Measurements from ENCODE around the gene AGBL2.
"Not testable (repeated sequence)": the region's sequence is repeated elsewhere in the genome, so short reads cannot be mapped to it uniquely, and the experiment has no call there.

The AGBL2 gene

DNA sequence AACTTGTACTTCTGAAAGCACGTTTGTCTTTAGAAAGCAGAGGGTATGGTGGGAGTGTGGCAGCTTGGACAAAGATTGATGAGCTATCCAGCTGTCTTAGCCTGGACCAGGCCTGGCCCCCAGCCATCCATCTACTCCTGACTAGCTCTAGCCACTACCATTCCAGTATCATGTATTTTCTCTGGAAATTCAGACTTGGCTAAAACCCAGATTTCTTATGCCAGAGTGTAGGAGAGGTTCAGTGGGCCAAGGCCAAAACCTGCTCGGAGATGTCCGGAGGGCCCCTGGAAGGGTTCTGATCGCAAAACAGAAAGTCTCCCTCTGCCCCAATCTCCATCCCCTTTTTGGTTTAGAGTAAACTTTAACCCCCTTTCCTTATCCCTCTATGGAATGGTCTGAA is 48.0 kb downstream of the AGBL2 start:
- H3K4me1 ChIP-seq (ENCODE audit: control insufficient read depth, insufficient read depth, low read length): no peaks in the 10 kb centered on the region
- no peaks in the 10 kb centered on the region for H3K36me3 ChIP-seq (ENCODE audit: control insufficient read depth, insufficient read depth, low read length)
- no peaks in the 10 kb centered on the region for H3K27me3 ChIP-seq (ENCODE audit: control insufficient read depth, insufficient read depth, low read length)
- no CpG with 5 or more reads among the region's 4 CpGs for WGBS (ENCODE audit: insufficient coverage, insufficient read length)
- H3K4me3 ChIP-seq (ENCODE audit: low read length): no peak overlapping the region
- H3K9me3 ChIP-seq (ENCODE audit: control insufficient read depth, insufficient read depth, low read length): no peaks in the 10 kb centered on the region
- DNase-seq (ENCODE audit: low read depth, low spot score): no peak
- no peak overlapping the region for H3K27ac ChIP-seq (ENCODE audit: low read length)

DNA sequence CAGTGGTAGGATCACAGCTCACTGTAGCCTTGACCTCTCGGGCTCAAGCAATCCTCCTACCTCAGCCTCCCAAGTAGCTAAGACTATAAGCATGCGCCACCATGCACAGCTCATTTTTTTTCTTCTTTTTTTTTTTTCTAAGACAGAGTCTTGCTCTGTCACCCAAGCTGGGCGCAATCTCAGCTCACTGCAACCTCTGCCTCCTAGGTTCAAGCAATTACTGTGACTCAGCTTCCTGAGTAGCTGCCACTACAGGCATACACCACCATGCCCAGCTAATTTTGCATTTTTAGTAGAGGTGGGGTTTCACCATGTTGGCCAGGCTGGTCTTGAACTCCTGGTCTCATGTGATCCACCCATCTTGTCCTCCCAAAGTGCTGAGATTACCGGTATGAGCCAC is 50.2 kb downstream of the AGBL2 start:
- not testable (repeated sequence) for H3K4me1 ChIP-seq (ENCODE audit: control insufficient read depth, insufficient read depth, low read length); H3K27ac ChIP-seq (ENCODE audit: low read length); H3K9me3 ChIP-seq (ENCODE audit: control insufficient read depth, insufficient read depth, low read length); DNase-seq (ENCODE audit: low read depth, low spot score); H3K27me3 ChIP-seq (ENCODE audit: control insufficient read depth, insufficient read depth, low read length); H3K36me3 ChIP-seq (ENCODE audit: control insufficient read depth, insufficient read depth, low read length); H3K4me3 ChIP-seq (ENCODE audit: low read length)
- no CpG with 5 or more reads among the region's 4 CpGs for WGBS (ENCODE audit: insufficient coverage, insufficient read length)

DNA sequence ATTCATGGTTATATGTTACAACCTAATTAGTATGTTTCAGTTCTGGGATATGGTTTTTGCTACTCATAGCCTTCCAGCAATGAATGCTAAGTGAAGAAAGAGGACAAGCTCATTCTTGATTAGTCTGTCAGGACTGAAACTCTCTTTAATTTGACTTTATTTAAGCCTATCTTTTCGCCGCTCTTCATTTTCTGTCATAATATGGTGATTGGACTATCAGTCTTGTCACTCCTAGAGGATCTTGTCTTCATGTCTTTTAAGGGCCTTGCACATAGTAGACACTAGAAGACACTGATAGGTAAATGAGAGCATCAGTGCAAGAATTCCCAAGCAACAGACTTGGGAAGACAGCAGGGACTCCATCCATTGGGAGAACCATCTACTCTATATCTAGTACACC is 53.9 kb downstream of the AGBL2 start:
- no peaks in the 10 kb centered on the region for H3K9me3 ChIP-seq (ENCODE audit: control insufficient read depth, insufficient read depth, low read length)
- no peaks in the 10 kb centered on the region for H3K27me3 ChIP-seq (ENCODE audit: control insufficient read depth, insufficient read depth, low read length)
- DNase-seq (ENCODE audit: low read depth, low spot score): no peak
- no peaks in the 10 kb centered on the region for H3K4me1 ChIP-seq (ENCODE audit: control insufficient read depth, insufficient read depth, low read length)
- no peak overlapping the region for H3K27ac ChIP-seq (ENCODE audit: low read length)
- WGBS (ENCODE audit: insufficient coverage, insufficient read length): no CpG with 5 or more reads among the region's 2 CpGs
- H3K36me3 ChIP-seq (ENCODE audit: control insufficient read depth, insufficient read depth, low read length): no peaks in the 10 kb centered on the region
- H3K4me3 ChIP-seq (ENCODE audit: low read length): no peak overlapping the region

DNA sequence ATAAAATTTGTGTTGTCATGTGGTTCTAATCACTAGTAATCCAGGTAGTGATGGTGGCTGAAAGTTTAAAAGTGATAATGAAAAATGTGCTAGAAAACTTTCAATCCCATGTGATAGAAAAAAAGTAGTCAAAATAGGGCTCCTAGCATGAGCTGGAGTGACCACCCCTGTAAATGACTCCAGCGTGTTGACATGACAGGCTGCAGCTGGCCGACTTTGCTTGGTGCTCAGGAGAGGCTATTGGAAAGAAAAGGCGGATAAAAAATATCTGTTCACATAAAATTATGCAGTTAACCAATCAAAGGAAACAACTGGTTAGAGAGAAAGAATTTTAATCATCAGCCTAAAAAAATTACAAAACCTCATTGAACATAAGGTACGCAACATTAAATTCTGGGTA is 55.9 kb downstream of the AGBL2 start:
- Histone ChIP-seq H3K36me3 (ENCODE audit: control insufficient read depth, insufficient read depth, low read length) (no peaks in the 10 kb centered on the region), H3K4me3 (ENCODE audit: low read length) (no peak overlapping the region), H3K27ac (ENCODE audit: low read length) (no peak overlapping the region), H3K9me3 (ENCODE audit: control insufficient read depth, insufficient read depth, low read length) (no peaks in the 10 kb centered on the region), H3K4me1 (ENCODE audit: control insufficient read depth, insufficient read depth, low read length) (no peaks in the 10 kb centered on the region), H3K27me3 (ENCODE audit: control insufficient read depth, insufficient read depth, low read length) (no peaks in the 10 kb centered on the region)
- WGBS (ENCODE audit: insufficient coverage, insufficient read length): no CpG with 5 or more reads among the region's 4 CpGs
- DNase-seq (ENCODE audit: low read depth, low spot score): no peak

DNA sequence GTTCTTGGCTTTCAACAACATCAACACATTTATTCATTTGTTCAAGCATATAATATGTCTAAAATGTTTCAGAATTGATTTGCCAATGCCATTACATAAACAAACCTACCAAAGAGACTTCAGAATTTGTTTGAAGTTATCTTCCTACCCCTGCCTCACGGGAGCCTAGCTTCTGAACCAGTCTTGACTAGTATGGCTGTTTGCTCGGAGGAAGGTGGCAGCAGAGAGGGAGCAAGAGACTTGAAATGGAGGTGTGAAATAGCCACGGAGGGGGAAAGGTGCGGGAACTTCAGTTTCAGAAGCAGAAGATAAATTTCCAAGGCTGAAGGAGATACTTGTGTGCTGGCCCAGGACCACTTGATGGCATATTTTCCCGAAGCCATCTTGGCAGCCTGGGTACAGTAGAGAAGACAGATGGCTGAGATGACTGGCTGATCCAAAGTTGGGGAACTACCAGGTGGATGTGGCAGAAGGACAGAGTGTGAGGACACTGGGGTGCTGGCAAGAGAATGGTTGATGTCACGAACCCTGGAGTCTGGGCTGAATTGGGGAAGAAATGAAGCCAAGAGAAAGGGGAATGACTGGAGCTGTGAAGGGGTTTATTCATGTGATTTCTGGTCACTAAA is 58.8 kb downstream of the AGBL2 start:
- no CpG with 5 or more reads among the region's 6 CpGs for WGBS (ENCODE audit: insufficient coverage, insufficient read length)
- no peak overlapping the region for H3K27ac ChIP-seq (ENCODE audit: low read length)
- no peaks in the 10 kb centered on the region for H3K4me1 ChIP-seq (ENCODE audit: control insufficient read depth, insufficient read depth, low read length)
- H3K4me3 ChIP-seq (ENCODE audit: low read length): no peak overlapping the region
- DNase-seq (ENCODE audit: low read depth, low spot score): no peak
- H3K27me3 ChIP-seq (ENCODE audit: control insufficient read depth, insufficient read depth, low read length): no peaks in the 10 kb centered on the region
- no peaks in the 10 kb centered on the region for H3K36me3 ChIP-seq (ENCODE audit: control insufficient read depth, insufficient read depth, low read length)
- H3K9me3 ChIP-seq (ENCODE audit: control insufficient read depth, insufficient read depth, low read length): no peaks in the 10 kb centered on the region

DNA sequence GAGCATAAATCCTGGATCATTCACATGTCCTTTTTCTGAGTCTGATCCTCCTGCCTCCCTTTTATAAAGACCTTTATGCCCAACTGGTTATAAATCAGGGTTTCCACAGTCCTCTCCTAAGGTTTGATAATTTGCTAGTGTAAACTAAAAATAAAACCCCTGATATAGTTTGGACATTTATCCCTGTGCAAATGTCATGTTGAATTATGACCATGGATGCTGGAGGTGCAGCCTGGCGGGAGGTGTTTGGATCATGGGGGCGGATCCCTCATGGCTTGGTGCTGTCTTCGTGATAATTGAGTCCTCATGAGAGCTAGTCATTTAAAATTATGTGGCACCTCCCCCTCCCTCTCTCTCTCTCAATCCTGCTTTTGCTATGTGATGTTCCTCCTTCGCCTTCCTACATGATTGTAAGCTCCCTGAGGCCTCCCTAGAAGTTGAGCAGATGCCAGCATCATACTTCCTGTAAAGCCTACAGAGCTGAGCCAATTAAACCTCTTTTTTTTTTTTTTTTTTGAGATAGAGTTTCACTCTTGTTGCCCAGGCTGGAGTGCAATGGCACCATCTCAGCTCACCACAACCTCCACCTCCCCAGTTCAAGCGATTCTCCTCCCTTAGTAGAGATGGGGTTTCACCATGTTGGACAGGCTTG is 63.2 kb downstream of the AGBL2 start:
- WGBS (ENCODE audit: insufficient coverage, insufficient read length): no CpG with 5 or more reads among the region's 5 CpGs
- H3K36me3 ChIP-seq (ENCODE audit: control insufficient read depth, insufficient read depth, low read length): no peaks in the 10 kb centered on the region
- no peak for DNase-seq (ENCODE audit: low read depth, low spot score)
- no peaks in the 10 kb centered on the region for H3K9me3 ChIP-seq (ENCODE audit: control insufficient read depth, insufficient read depth, low read length)
- H3K27me3 ChIP-seq (ENCODE audit: control insufficient read depth, insufficient read depth, low read length): no peaks in the 10 kb centered on the region
- H3K4me1 ChIP-seq (ENCODE audit: control insufficient read depth, insufficient read depth, low read length): no peaks in the 10 kb centered on the region
- no peak overlapping the region for H3K4me3 ChIP-seq (ENCODE audit: low read length)
- H3K27ac ChIP-seq (ENCODE audit: low read length): no peak overlapping the region

DNA sequence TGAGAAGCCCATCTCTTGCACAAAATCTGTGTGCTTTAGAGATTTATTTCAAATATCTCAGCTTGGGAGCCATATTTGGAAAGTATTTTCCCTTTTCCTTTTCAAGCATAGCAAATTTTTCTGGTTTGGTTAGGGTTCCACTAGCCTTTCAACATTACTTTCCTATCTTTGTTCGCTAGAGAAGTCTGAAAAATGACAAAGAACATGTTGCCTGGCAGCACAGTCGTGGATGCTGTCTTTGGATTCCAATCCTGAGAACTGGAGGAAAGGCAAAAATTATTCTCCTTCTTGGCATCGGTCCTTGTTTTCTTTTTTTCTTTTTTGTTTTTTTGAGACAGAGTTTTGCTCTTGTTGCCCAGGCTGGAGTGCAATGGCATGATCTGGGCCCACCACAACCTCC is 65.9 kb downstream of the AGBL2 start:
- DNase-seq (ENCODE audit: low read depth, low spot score): no peak
- no peaks in the 10 kb centered on the region for H3K36me3 ChIP-seq (ENCODE audit: control insufficient read depth, insufficient read depth, low read length)
- no peaks in the 10 kb centered on the region for H3K4me1 ChIP-seq (ENCODE audit: control insufficient read depth, insufficient read depth, low read length)
- no peak overlapping the region for H3K4me3 ChIP-seq (ENCODE audit: low read length)
- H3K27ac ChIP-seq (ENCODE audit: low read length): no peak overlapping the region
- no CpG with 5 or more reads among the region's 3 CpGs for WGBS (ENCODE audit: insufficient coverage, insufficient read length)
- no peaks in the 10 kb centered on the region for H3K9me3 ChIP-seq (ENCODE audit: control insufficient read depth, insufficient read depth, low read length)
- no peaks in the 10 kb centered on the region for H3K27me3 ChIP-seq (ENCODE audit: control insufficient read depth, insufficient read depth, low read length)

DNA sequence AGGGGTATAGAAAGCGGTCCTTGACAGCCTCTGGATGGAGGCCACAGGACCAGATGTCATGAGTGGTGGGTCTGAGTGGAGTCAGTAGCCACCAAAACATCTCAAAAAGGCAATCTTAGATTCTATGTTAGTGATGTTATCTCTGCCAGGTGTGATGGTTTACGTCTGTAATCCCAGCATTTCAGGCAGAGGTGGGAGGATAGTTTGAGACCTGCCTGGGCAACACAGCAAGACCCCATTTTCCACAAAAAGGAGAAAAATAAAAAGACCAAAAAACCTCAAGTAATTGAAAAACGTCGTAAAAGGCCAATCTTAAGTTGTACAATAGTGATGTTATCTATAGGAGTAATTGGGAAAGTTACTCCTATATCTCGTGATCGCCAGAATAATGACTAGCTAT is 69.2 kb downstream of the AGBL2 start:
- H3K4me3 ChIP-seq (ENCODE audit: low read length): no peak overlapping the region
- no CpG with 5 or more reads among the region's 6 CpGs for WGBS (ENCODE audit: insufficient coverage, insufficient read length)
- H3K36me3 ChIP-seq (ENCODE audit: control insufficient read depth, insufficient read depth, low read length): no peaks in the 10 kb centered on the region
- no peaks in the 10 kb centered on the region for H3K4me1 ChIP-seq (ENCODE audit: control insufficient read depth, insufficient read depth, low read length)
- H3K27ac ChIP-seq (ENCODE audit: low read length): no peak overlapping the region
- no peak for DNase-seq (ENCODE audit: low read depth, low spot score)
- H3K27me3 ChIP-seq (ENCODE audit: control insufficient read depth, insufficient read depth, low read length): no peaks in the 10 kb centered on the region
- no peaks in the 10 kb centered on the region for H3K9me3 ChIP-seq (ENCODE audit: control insufficient read depth, insufficient read depth, low read length)

DNA sequence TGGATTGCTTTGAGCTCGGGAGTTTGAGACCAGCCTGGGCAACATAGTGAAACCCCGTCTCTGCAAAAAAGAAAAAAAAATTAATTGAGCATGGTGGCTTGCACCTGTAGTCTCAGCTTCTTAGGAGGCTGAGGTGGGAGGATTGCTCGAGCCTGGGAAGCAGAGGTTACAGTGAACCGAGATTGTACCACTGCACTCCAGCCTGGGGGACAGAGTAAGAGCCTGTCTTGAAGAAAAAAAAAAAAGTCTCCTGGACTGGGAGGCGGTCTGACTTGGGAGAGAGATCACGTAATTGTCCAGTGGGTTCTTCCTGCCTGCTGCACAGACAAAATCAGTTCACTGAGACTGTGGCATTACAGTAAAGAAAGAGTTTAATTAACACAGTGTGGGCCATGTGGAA is 69.7 kb downstream of the AGBL2 start:
- no peak overlapping the region for H3K4me3 ChIP-seq (ENCODE audit: low read length)
- no peaks in the 10 kb centered on the region for H3K4me1 ChIP-seq (ENCODE audit: control insufficient read depth, insufficient read depth, low read length)
- no peaks in the 10 kb centered on the region for H3K36me3 ChIP-seq (ENCODE audit: control insufficient read depth, insufficient read depth, low read length)
- no peaks in the 10 kb centered on the region for H3K9me3 ChIP-seq (ENCODE audit: control insufficient read depth, insufficient read depth, low read length)
- no peaks in the 10 kb centered on the region for H3K27me3 ChIP-seq (ENCODE audit: control insufficient read depth, insufficient read depth, low read length)
- no CpG with 5 or more reads among the region's 6 CpGs for WGBS (ENCODE audit: insufficient coverage, insufficient read length)
- DNase-seq (ENCODE audit: low read depth, low spot score): no peak
- no peak overlapping the region for H3K27ac ChIP-seq (ENCODE audit: low read length)

DNA sequence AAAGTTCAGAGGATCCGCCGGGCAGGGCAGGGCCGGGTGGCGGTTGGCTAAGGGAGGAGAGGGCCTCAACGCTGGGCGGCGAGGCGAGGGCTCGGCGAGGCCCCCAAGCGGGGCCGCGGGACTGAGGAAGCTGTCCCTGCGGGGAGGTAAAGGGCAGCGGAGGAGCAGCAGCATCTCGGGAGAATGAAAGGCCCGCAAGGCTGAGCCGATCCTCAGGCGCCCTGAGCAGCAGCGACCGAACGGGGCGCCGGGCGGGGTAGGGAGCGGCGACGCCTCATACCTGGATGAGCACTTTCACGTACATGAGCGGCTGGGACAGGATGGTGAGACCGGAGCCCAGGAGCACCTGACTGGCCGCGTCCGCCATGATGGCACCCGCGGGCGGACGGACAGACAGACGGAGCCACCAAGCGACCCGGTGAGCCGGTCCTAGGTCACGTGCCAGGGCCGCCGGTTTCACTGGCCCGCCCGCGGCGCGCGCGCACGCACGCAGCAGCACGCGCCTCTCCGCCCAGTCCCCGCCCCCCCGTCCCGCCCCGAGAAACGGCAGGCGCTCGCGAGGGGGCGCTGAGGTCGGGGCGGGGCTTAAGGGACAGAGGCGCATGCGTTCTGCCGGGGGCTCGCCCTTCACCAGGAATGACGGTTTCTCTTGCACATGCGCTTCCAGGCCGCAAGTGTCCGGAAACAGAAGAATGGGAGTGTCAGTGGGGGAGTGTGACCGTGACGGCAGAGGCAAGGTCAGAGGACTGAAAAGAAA is 72.9 kb downstream of the AGBL2 start, which contains the start of gene MTCH2:
TSS of gene MTCH2 (minus strand) at position 461 of the 757 bp plus-strand sequence. CDS start at position 367, 94 bp downstream.
- Histone ChIP-seq H3K9me3 (ENCODE audit: control insufficient read depth, insufficient read depth, low read length) (no peaks in the 10 kb centered on the region), H3K27me3 (ENCODE audit: control insufficient read depth, insufficient read depth, low read length) (no peaks in the 10 kb centered on the region), H3K36me3 (ENCODE audit: control insufficient read depth, insufficient read depth, low read length) (peaks cover 2% of the 10 kb centered on the region; the same call in 1 of the 2 replicates), H3K4me1 (ENCODE audit: control insufficient read depth, insufficient read depth, low read length) (no peaks in the 10 kb centered on the region), H3K27ac (ENCODE audit: low read length) (no peak within 1 kb of the TSS), H3K4me3 (ENCODE audit: low read length) (peak within 1 kb of the TSS; percentile 91)
- WGBS (ENCODE audit: insufficient coverage, insufficient read length): no CpG with 5 or more reads among the region's 78 CpGs
- DNase-seq (ENCODE audit: low read depth, low spot score): peak; percentile 88
